Keratinocyte (primary cell): Measurements from ENCODE around the gene IL15. TPM values are rescaled to one million over a fixed set of nuclear protein-coding genes. Genes with fewer than 3 reads are reported as not detected.

Experiments used
- DNase-seq: peaks from one replicate; pipeline ENCODE4 v3.0.0-alpha.2; 2011; ENCODE audit warnings: low read depth, missing footprints, low spot score
- FAIRE-seq: peaks from 2 replicates; lab custom pipeline; 2011; peaks lifted over from hg19 to GRCh38; lab: Jason Lieb, UNC
- H2AFZ ChIP-seq: 2 replicates; pipeline ENCODE4 v1.6.0; 2012; ENCODE audit warnings: low read length, control low read depth, inconsistent platforms; ENCODE audit not compliant: control insufficient read depth
- H3K27ac ChIP-seq: 2 replicates; pipeline ENCODE4 v1.5.1; 2011; ENCODE audit warnings: low read length; ENCODE audit not compliant: control insufficient read depth, insufficient read depth
- H3K27me3 ChIP-seq: 3 replicates; pipeline ENCODE4 v1.6.0; 2011; ENCODE audit warnings: low read length; ENCODE audit not compliant: control insufficient read depth, insufficient read depth; ENCODE audit errors: extremely low read depth
- H3K36me3 ChIP-seq, 2 experiments: 2 replicates in 1 of 2; 3 replicates in 1 of 2; pipeline ENCODE4 v1.5.1; 2011; ENCODE audit warnings: low read length in 2 of 2, mild to moderate bottlenecking in 1 of 2; ENCODE audit not compliant: control insufficient read depth in 2 of 2, insufficient read depth in 2 of 2; ENCODE audit errors: extremely low read depth in 1 of 2
- H3K4me1 ChIP-seq: 3 replicates; pipeline ENCODE4 v1.5.1; 2011; ENCODE audit warnings: low read length; ENCODE audit not compliant: control insufficient read depth, insufficient read depth; ENCODE audit errors: extremely low read depth
- H3K4me2 ChIP-seq: 3 replicates; pipeline ENCODE4 v1.6.0; 2011; ENCODE audit warnings: low read depth, low read length; ENCODE audit not compliant: control insufficient read depth, insufficient read depth; ENCODE audit errors: extremely low read depth
- H3K4me3 ChIP-seq, 3 experiments: fragments of 200-600 bp in 1 of 3; sonication (generic) in 1 of 3; 2 replicates in 2 of 3; 3 replicates in 1 of 3; pipeline ENCODE4 v1.5.1; 2011 to 2016; ENCODE audit warnings: low read length in 3 of 3, mild to moderate bottlenecking in 3 of 3, control low read depth in 2 of 3, inconsistent platforms in 1 of 3, low read depth in 1 of 3, mixed read lengths in 1 of 3, mixed run types in 1 of 3, moderate library complexity in 1 of 3; ENCODE audit not compliant: control insufficient read depth in 2 of 3, insufficient read depth in 2 of 3; ENCODE audit errors: extremely low read depth in 1 of 3
- H3K79me2 ChIP-seq: 2 replicates; pipeline ENCODE4 v1.6.0; 2012; ENCODE audit warnings: low read length; ENCODE audit not compliant: control insufficient read depth, insufficient read depth
- H3K9ac ChIP-seq: 3 replicates; pipeline ENCODE4 v1.6.0; 2011; ENCODE audit warnings: low read length; ENCODE audit not compliant: control insufficient read depth, insufficient read depth; ENCODE audit errors: extremely low read depth
- H3K9me1 ChIP-seq: 3 replicates; pipeline ENCODE4 v1.6.0; 2011; ENCODE audit warnings: low read length; ENCODE audit not compliant: control insufficient read depth, insufficient read depth; ENCODE audit errors: extremely low read depth
- H3K9me3 ChIP-seq: 2 replicates; pipeline ENCODE4 v1.5.1; 2012; ENCODE audit warnings: low read depth, low read length; ENCODE audit not compliant: control insufficient read depth
- H4K20me1 ChIP-seq: 3 replicates; pipeline ENCODE4 v1.6.0; 2011; ENCODE audit warnings: low read length; ENCODE audit not compliant: control insufficient read depth, insufficient read depth; ENCODE audit errors: extremely low read depth
- EZH2 ChIP-seq: IDR thresholded peaks from one replicate; pipeline ENCODE4 v1.6.1; 2012; ENCODE audit warnings: inconsistent platforms, mild to moderate bottlenecking, low read length, moderate library complexity
- dilution Hi-C: fragments of 300-500 bp; cut with MboI; formaldehyde crosslinking; loops from one replicate; pipeline ENCODE4 v1.7.0; 2020; ENCODE audit warnings: low sequenced_read_pairs; ENCODE audit not compliant: extremely low pct_ligation_motif_present
- polyA plus RNA-seq, 5 experiments: library from polyadenylated mRNA; depleted of rRNA in 3 of 5; stranded (reverse) in 3 of 5; stranded (forward) in 1 of 5; unstranded in 1 of 5; fragments of >200 nt; gene quantifications; 1 replicate in 1 of 5; 2 replicates in 3 of 5; 3 replicates in 1 of 5; pipeline versions ENCODE4 v1.2.1 to v1.2.3, GENCODE V29; 2011 to 2012; ENCODE audit warnings: missing spikeins in 2 of 5, low read depth in 1 of 5, low replicate concordance in 1 of 5
- TF ChIP-seq, protein P1 (sequence below), 3 experiments: IDR thresholded peaks in 1 of 3; conservative IDR thresholded peaks in 1 of 3; optimal IDR thresholded peaks in 1 of 3; 2 replicates in 2 of 3; 3 replicates in 1 of 3; pipeline versions ENCODE3 to v1.5.1; 2011; ENCODE audit warnings: low read length in 3 of 3, mild to moderate bottlenecking in 3 of 3, moderate library complexity in 2 of 3, control low read depth in 1 of 3, inconsistent platforms in 1 of 3; ENCODE audit not compliant: insufficient read depth in 2 of 3; ENCODE audit errors: extremely low read depth in 1 of 3

The IL15 gene
- polyA plus RNA-seq, 1 donor (not counting 4 experiments of a cell fraction or from before 2014, with no cell fraction given), result 1.4 TPM

DNA sequence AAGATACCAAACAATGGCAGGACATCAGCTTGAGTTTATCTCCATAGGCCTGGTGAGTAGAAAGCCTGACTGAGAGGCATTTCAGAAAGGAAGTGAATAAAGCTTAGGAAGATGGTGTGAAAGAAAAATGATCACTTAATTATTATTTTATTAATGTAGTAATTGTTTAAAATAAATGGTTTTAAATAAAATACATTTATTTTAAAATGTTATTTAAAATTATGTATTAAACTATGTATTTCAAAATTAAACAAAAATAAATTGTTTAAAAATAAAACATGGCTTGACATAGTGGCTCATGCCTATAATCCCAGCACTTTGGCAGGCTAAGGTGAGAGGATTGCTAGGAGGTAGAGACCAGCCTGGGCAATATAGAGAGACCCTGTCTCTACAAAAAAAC is 145.8 kb downstream of the IL15 start:
- TF ChIP-seq EZH2, result no peak
- TF ChIP-seq, protein P1, sequence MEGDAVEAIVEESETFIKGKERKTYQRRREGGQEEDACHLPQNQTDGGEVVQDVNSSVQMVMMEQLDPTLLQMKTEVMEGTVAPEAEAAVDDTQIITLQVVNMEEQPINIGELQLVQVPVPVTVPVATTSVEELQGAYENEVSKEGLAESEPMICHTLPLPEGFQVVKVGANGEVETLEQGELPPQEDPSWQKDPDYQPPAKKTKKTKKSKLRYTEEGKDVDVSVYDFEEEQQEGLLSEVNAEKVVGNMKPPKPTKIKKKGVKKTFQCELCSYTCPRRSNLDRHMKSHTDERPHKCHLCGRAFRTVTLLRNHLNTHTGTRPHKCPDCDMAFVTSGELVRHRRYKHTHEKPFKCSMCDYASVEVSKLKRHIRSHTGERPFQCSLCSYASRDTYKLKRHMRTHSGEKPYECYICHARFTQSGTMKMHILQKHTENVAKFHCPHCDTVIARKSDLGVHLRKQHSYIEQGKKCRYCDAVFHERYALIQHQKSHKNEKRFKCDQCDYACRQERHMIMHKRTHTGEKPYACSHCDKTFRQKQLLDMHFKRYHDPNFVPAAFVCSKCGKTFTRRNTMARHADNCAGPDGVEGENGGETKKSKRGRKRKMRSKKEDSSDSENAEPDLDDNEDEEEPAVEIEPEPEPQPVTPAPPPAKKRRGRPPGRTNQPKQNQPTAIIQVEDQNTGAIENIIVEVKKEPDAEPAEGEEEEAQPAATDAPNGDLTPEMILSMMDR (optimal IDR thresholded peaks at IDR 0.05 in 1 of 3, IDR thresholded peaks at IDR 0.05 in 1 of 3, conservative IDR thresholded peaks at IDR 0.05 in 1 of 3; ENCODE audit: extremely low read depth in 1 of 3, insufficient read depth in 2 of 3, low read length in 3 of 3), result no peak
- H3K4me1 ChIP-seq, result no peaks in the 10 kb centered on the region
- no peak for DNase-seq
- dilution Hi-C loops, result no loop called here
- H3K79me2 ChIP-seq, result no peaks in the 10 kb centered on the region
- H3K9me3 ChIP-seq, result no peaks in the 10 kb centered on the region
- no peaks in the 10 kb centered on the region for H3K9me1 ChIP-seq
- no peaks in the 10 kb centered on the region for H3K27me3 ChIP-seq
- no peak overlapping the region for H3K27ac ChIP-seq
- no peak overlapping the region for H2AFZ ChIP-seq
- no peak overlapping the region for H3K4me2 ChIP-seq
- H4K20me1 ChIP-seq, result no peaks in the 10 kb centered on the region
- H3K36me3 ChIP-seq, result no peaks in the 10 kb centered on the region
- H3K4me3 ChIP-seq, result no peak overlapping the region
- no peak for FAIRE-seq
- H3K9ac ChIP-seq, result no peak overlapping the region
